HCT116 (cell line): ENCODE results near the gene CRY2. TPM values are rescaled to one million over a fixed set of nuclear protein-coding genes. Genes with fewer than 3 reads are reported as not detected.
"Not testable (repeated sequence)": the region's sequence is repeated elsewhere in the genome, so short reads cannot be mapped to it uniquely, and the experiment has no call there.

Experiments used
- ATAC-seq: fragments of 200-7000 bp; cut with Tn5 transposase; 2 replicates; pipeline ENCODE4 v1.9.1; 2020; ENCODE audit warnings: mild to moderate bottlenecking, moderate library complexity
- BruUV-seq: library from RNA; stranded (reverse); fragments of 400-500 nt; replicated peaks from 2 replicates; lab custom pipeline; 2021; lab: Mats Ljungman, UMichigan
- CTCF ChIA-PET: fragments of 300-600 bp; sonication (Branson Sonifier 250); formaldehyde crosslinking; loops from one replicate; lab custom pipeline; 2021; ENCODE audit warnings: antibody characterized with exemption; lab: Charles Lee
- POLR2A ChIA-PET: fragments of 300-600, 350-600 bp; sonication (Branson Sonifier 250); formaldehyde crosslinking; loops from one replicate; lab custom pipeline; 2021; ENCODE audit warnings: antibody characterized with exemption; lab: Charles Lee
- RAD21 ChIA-PET, 2 experiments: fragments of 300-600 bp; sonication (Branson Sonifier 250); formaldehyde crosslinking; loops; one replicate each; lab custom pipeline; 2023; ENCODE audit warnings: low total read pairs in 2 of 2; ENCODE audit not compliant: uncharacterized antibody in 2 of 2, unreplicated experiment in 2 of 2, low non-redundant PET in 1 of 2; lab: Charles Lee
- DNase-seq: peaks from one replicate; pipeline ENCODE4 v3.0.0-alpha.2; 2010; ENCODE audit warnings: low read depth, low spot score
- H2AFZ ChIP-seq: fragments of 200-600 bp; shearing (Covaris generic), sonication (generic); 2 replicates; pipeline ENCODE4 v1.6.1; 2017; ENCODE audit warnings: low read depth, mixed run types, mixed read lengths, antibody characterized with exemption, low read length; ENCODE audit not compliant: poor library complexity, severe bottlenecking
- H3K27ac ChIP-seq: 2 replicates; pipeline ENCODE4 v1.5.1; 2012; ENCODE audit warnings: low read depth, low read length
- H3K27me3 ChIP-seq: fragments of 200-600 bp; sonication (generic); 2 replicates; pipeline ENCODE4 v1.6.1; 2016; ENCODE audit warnings: mixed run types, low read length, mixed read lengths; ENCODE audit not compliant: insufficient read depth
- H3K36me3 ChIP-seq, 2 experiments: fragments of 200-500 bp in 1 of 2; fragments of 200-600 bp in 1 of 2; sonication (Bioruptor generic) in 1 of 2; sonication (generic) in 1 of 2; 2 replicates each; pipeline versions ENCODE4 v1.5.1 to v1.6.1; 2014 to 2016; ENCODE audit warnings: low read length in 2 of 2, inconsistent platforms in 1 of 2, mixed read lengths in 1 of 2, mixed run types in 1 of 2; ENCODE audit not compliant: insufficient read depth in 2 of 2, control insufficient read depth in 1 of 2
- H3K4me1 ChIP-seq, 2 experiments: fragments of 200-600 bp in 1 of 2; sonication (generic) in 1 of 2; 2 replicates each; pipeline versions ENCODE4 v1.5.1 to v1.6.1; 2012 to 2017; ENCODE audit warnings: low read length in 2 of 2, inconsistent platforms in 1 of 2, mild to moderate bottlenecking in 1 of 2, mixed read lengths in 1 of 2, mixed run types in 1 of 2, moderate library complexity in 1 of 2; ENCODE audit not compliant: insufficient read depth in 2 of 2, control insufficient read depth in 1 of 2
- H3K4me2 ChIP-seq: fragments of 200-600 bp; sonication (generic); 2 replicates; pipeline ENCODE4 v1.6.1; 2017; ENCODE audit warnings: mixed run types, low read length, mixed read lengths
- H3K4me3 ChIP-seq, 2 experiments: fragments of 200-600 bp in 1 of 2; sonication (generic) in 1 of 2; replicated peaks in 1 of 2; 2 replicates each; pipeline ENCODE4 v1.5.1; 2011 to 2016; ENCODE audit warnings: low read length in 2 of 2, control low read depth in 1 of 2, low read depth in 1 of 2, mild to moderate bottlenecking in 1 of 2, mixed read lengths in 1 of 2, mixed run types in 1 of 2
- H3K79me2 ChIP-seq: fragments of 200-600 bp; sonication (generic); 2 replicates; pipeline ENCODE4 v1.6.1; 2017; ENCODE audit warnings: mild to moderate bottlenecking, mixed run types, low read length, moderate library complexity, mixed read lengths; ENCODE audit not compliant: insufficient read depth
- H3K9ac ChIP-seq: fragments of 200-600 bp; sonication (generic); 2 replicates; pipeline ENCODE4 v1.6.1; 2016; ENCODE audit warnings: low read length, mixed read lengths
- H3K9me2 ChIP-seq: fragments of 200-600 bp; sonication (generic), shearing (Covaris generic); 2 replicates; pipeline ENCODE4 v1.6.1; 2017; ENCODE audit warnings: mixed run types, mild to moderate bottlenecking, moderate library complexity; ENCODE audit not compliant: insufficient read depth
- H3K9me3 ChIP-seq, 2 experiments: fragments of 200-500 bp in 1 of 2; fragments of 200-600 bp in 1 of 2; sonication (Bioruptor generic) in 1 of 2; sonication (generic) in 1 of 2; 2 replicates each; pipeline ENCODE4 v1.6.1; 2014 to 2017; ENCODE audit warnings: low read length in 2 of 2, mixed read lengths in 2 of 2, inconsistent platforms in 1 of 2, low read depth in 1 of 2, mild to moderate bottlenecking in 1 of 2, mixed run types in 1 of 2, moderate library complexity in 1 of 2; ENCODE audit not compliant: control insufficient read depth in 1 of 2, insufficient read depth in 1 of 2
- H4K20me1 ChIP-seq: fragments of 200-600 bp; sonication (generic), shearing (Covaris generic); 2 replicates; pipeline ENCODE4 v1.6.1; 2017; ENCODE audit warnings: mixed run types, mild to moderate bottlenecking, moderate library complexity; ENCODE audit not compliant: insufficient read depth
- ELF1 ChIP-seq: IDR thresholded peaks from 2 replicates; pipeline ENCODE4 v1.6.1; 2012; ENCODE audit warnings: low read depth, borderline replicate concordance
- EZH2phosphoT487 ChIP-seq: fragments of 200-600 bp; IDR thresholded peaks from 2 replicates; pipeline ENCODE4 v1.6.1; 2018; ENCODE audit warnings: antibody characterized with exemption, borderline replicate concordance
- RAD21 ChIP-seq: IDR thresholded peaks from 2 replicates; pipeline ENCODE4 v1.6.1; 2012; ENCODE audit warnings: low read depth, mild to moderate bottlenecking
- intact Hi-C: fragments of 100-400 bp; cut with micrococcal nuclease; formaldehyde crosslinking; loops from 2 replicates; pipeline ENCODE4 v1.10.0; 2022
- total RNA-seq: library from RNA; stranded (reverse); gene quantifications from one replicate; pipeline ENCODE4 v1.2.1, GENCODE V29; 2021; ENCODE audit not compliant: unreplicated experiment
- TF ChIP-seq, protein P1 (sequence below): IDR thresholded peaks from 2 replicates; pipeline ENCODE4 v1.6.1; 2012; ENCODE audit warnings: low read depth

Gene CRY2
- total RNA-seq, 1 experiment from 2014 or later = 18.0 TPM

DNA sequence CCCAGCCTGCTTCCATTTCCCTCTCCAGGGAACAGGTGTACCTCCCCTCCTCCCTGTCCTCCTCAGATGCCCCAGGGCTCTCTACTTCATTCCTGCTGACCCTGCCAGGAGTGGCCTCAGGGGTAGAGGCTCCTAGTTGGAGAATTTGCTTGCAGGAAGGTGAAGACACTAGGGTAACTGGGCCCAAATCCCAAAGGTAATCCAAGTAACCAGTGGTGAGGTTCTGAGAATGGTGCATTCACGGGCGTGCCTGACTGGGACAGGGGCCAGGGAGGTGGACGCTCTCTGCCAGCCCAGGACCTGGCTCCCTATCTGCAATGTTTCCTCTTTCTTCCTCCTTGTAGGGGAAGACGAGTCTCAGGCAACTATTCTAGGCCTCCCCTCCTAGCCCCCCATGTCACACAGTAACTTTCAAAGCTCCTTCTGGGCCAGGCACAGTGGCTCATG is 39.5 kb upstream of the CRY2 start (continued):
- TF ChIP-seq, protein P1, sequence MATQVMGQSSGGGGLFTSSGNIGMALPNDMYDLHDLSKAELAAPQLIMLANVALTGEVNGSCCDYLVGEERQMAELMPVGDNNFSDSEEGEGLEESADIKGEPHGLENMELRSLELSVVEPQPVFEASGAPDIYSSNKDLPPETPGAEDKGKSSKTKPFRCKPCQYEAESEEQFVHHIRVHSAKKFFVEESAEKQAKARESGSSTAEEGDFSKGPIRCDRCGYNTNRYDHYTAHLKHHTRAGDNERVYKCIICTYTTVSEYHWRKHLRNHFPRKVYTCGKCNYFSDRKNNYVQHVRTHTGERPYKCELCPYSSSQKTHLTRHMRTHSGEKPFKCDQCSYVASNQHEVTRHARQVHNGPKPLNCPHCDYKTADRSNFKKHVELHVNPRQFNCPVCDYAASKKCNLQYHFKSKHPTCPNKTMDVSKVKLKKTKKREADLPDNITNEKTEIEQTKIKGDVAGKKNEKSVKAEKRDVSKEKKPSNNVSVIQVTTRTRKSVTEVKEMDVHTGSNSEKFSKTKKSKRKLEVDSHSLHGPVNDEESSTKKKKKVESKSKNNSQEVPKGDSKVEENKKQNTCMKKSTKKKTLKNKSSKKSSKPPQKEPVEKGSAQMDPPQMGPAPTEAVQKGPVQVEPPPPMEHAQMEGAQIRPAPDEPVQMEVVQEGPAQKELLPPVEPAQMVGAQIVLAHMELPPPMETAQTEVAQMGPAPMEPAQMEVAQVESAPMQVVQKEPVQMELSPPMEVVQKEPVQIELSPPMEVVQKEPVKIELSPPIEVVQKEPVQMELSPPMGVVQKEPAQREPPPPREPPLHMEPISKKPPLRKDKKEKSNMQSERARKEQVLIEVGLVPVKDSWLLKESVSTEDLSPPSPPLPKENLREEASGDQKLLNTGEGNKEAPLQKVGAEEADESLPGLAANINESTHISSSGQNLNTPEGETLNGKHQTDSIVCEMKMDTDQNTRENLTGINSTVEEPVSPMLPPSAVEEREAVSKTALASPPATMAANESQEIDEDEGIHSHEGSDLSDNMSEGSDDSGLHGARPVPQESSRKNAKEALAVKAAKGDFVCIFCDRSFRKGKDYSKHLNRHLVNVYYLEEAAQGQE = no peak
- TF ChIP-seq RAD21 (no peak), EZH2phosphoT487 (no peak), ELF1 (no peak)
- TF ChIP-seq, all 23 proteins: peak for 0

DNA sequence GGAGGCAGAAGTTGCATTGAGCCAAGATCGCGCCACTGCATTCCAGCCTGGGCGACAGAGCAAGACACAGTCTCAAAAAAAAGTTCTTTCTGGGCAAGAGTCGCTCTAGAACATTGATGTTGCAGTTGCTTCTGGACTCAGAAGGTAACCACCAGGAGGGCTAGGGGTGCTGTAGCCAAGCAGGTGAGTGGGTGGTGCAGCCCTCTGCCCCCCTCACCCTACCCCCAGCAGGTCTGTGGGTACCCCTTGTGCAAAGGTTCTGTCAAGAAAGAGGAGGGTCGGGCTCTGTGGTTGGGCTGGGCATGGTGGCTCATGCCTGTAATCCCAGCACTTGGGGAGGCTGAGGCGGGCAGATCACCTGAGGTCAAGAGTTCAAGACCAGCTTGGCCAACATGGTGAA is 38.8 kb upstream of the CRY2 start:
- BruUV-seq, H2AFZ ChIP-seq, POLR2A ChIA-PET, DNase-seq, RAD21 ChIA-PET, ATAC-seq, H3K36me3 ChIP-seq, H4K20me1 ChIP-seq, H3K9me2 ChIP-seq, H3K9me3 ChIP-seq, intact Hi-C loops, H3K4me3 ChIP-seq, H3K27me3 ChIP-seq, CTCF ChIA-PET, H3K27ac ChIP-seq, H3K9ac ChIP-seq, H3K4me2 ChIP-seq: not testable (repeated sequence)
- H3K79me2 ChIP-seq = peaks cover 28% of the 10 kb centered on the region
- H3K4me1 ChIP-seq = peaks cover 13 to 21% of the 10 kb centered on the region in 2 experiments
